Esophagus muscularis mucosa (tissue), 4 donors: ENCODE measurements around the gene ARHGAP32. TPM values are rescaled to one million over a fixed set of nuclear protein-coding genes. Genes with fewer than 3 reads are reported as not detected.

Source experiments
- DNase-seq: peaks from one replicate; pipeline ENCODE4 v3.0.0-alpha.2; 2017; ENCODE audit errors: extremely low spot score
- H3K27ac ChIP-seq, 4 donors: fragments of 200-600 bp; sonication (generic); replicated peaks in 1 of 4; 1 replicate in 3 of 4; 2 replicates in 1 of 4; pipeline ENCODE4 v1.5.1; 2016 to 2019; ENCODE audit warnings: mild to moderate bottlenecking in 1 of 4
- H3K27me3 ChIP-seq, 4 donors: fragments of 200-600 bp; sonication (generic); one replicate each; pipeline versions ENCODE4 v1.5.1 to v1.6.0; 2016 to 2019
- H3K36me3 ChIP-seq, 4 donors: fragments of 200-600 bp; sonication (generic); one replicate each; pipeline ENCODE4 v1.5.1; 2016 to 2019
- H3K4me1 ChIP-seq, 4 donors: fragments of 200-600 bp; sonication (generic); one replicate each; pipeline ENCODE4 v1.5.1; 2016 to 2019
- H3K4me3 ChIP-seq, 4 donors: fragments of 200-600 bp; sonication (generic); 1 replicate in 2 of 4; 2 replicates in 2 of 4; pipeline ENCODE4 v1.5.1; 2016 to 2019; ENCODE audit warnings: mild to moderate bottlenecking in 4 of 4, moderate library complexity in 1 of 4
- H3K9me3 ChIP-seq, 4 donors: fragments of 200-600 bp; sonication (generic); 1 replicate in 3 of 4; 2 replicates in 1 of 4; pipeline ENCODE4 v1.5.1; 2016 to 2019
- CTCF ChIP-seq, 3 experiments: fragments of 200-600 bp in 2 of 3; fragments of 450-650 bp in 1 of 3; sonication (generic) in 2 of 3; IDR thresholded peaks; one replicate each; pipeline ENCODE4 v1.5.1; 2017 to 2019; ENCODE audit warnings: antibody characterized with exemption in 3 of 3, mild to moderate bottlenecking in 2 of 3, moderate library complexity in 1 of 3
- EP300 ChIP-seq: sonication (generic); formaldehyde crosslinking; IDR thresholded peaks from one replicate; pipeline ENCODE4 v1.6.1; 2017; ENCODE audit warnings: antibody characterized with exemption
- POLR2A ChIP-seq: fragments of 450-650 bp; IDR thresholded peaks from one replicate; pipeline ENCODE4 v1.6.1; 2017; ENCODE audit warnings: antibody characterized with exemption, moderate library complexity, mild to moderate bottlenecking, low read depth
- POLR2AphosphoS5 ChIP-seq, 2 donors: sonication (generic); formaldehyde crosslinking; IDR thresholded peaks; one replicate each; pipeline ENCODE4 v1.6.1; 2017; ENCODE audit warnings: antibody characterized with exemption in 2 of 2
- WGBS: methylation state at CpG from one replicate; pipeline ENCODE4 v1.1.5; 2018; 5-methylcytosine and 5-hydroxymethylcytosine counted together
- intact Hi-C: fragments of 100-400 bp; cut with DNase I; formaldehyde crosslinking; loops from one replicate; pipeline ENCODE4 v1.15.1; 2023
- total RNA-seq, 4 donors: library from RNA; depleted of rRNA; stranded (reverse); fragments of >200 nt; gene quantifications; one replicate each; pipeline versions ENCODE4 v1.1.0 to v1.2.1, GENCODE V29; 2016

ARHGAP32 gene
- total RNA-seq, 4 donors from 2014 or later: 11.9 to 17.0 (median 15.8) TPM

- no peak for TF ChIP-seq EP300
- no peak for TF ChIP-seq POLR2A
- no peak for TF ChIP-seq CTCF (IDR thresholded peaks at IDR 0.05)
- no peak for TF ChIP-seq POLR2AphosphoS5 (IDR thresholded peaks at IDR 0.05)
- H3K9me3 ChIP-seq: no peaks in the 10 kb centered on the region
- H3K27me3 ChIP-seq: no peaks in the 10 kb centered on the region
- no peak for DNase-seq
- no peak overlapping the region for H3K4me3 ChIP-seq
- H3K4me1 ChIP-seq: no peaks in the 10 kb centered on the region
- intact Hi-C loops: no loop called here
- WGBS: 86% methylated on average over 5 of the region's 5 CpGs
- peaks cover 0 to 37% (median 9%) of the 10 kb centered on the region in 4 donors for H3K36me3 ChIP-seq
- no peak overlapping the region for H3K27ac ChIP-seq
Observed at GRCh38 chr11:128985880-128986279, 206.2 kb downstream of the ARHGAP32 start.

GRCh38 chr11:128983023-128983422 is 209.1 kb downstream of the ARHGAP32 start:
- intact Hi-C loops: no loop called here

GRCh38 chr11:128981254-128981653 is 210.9 kb downstream of the ARHGAP32 start:
- H3K4me1 ChIP-seq: no peaks in the 10 kb centered on the region
- no peak overlapping the region for H3K4me3 ChIP-seq
- peaks cover 3 to 67% (median 19%) of the 10 kb centered on the region in 4 donors for H3K36me3 ChIP-seq
- intact Hi-C loops: no loop called here
- no peaks in the 10 kb centered on the region for H3K9me3 ChIP-seq
- H3K27ac ChIP-seq: no peak overlapping the region
- TF ChIP-seq POLR2A (no peak), POLR2AphosphoS5 (IDR thresholded peaks at IDR 0.05) (no peak), EP300 (no peak)
- no peak for DNase-seq
- H3K27me3 ChIP-seq: no peaks in the 10 kb centered on the region
- WGBS: 77% methylated on average over 7 of the region's 7 CpGs

More at GRCh38 chr11:128983023-128983422, 209.1 kb downstream of the ARHGAP32 start:
- peaks cover 0 to 58% (median 14%) of the 10 kb centered on the region in 4 donors for H3K36me3 ChIP-seq
- no peaks in the 10 kb centered on the region for H3K27me3 ChIP-seq
- TF ChIP-seq CTCF (IDR thresholded peaks at IDR 0.05) (no peak), EP300 (no peak)
- H3K27ac ChIP-seq: no peak overlapping the region
- WGBS: 92% methylated on average over 8 of the region's 8 CpGs
- no peak overlapping the region for H3K4me3 ChIP-seq
- H3K4me1 ChIP-seq: no peaks in the 10 kb centered on the region
- DNase-seq: no peak
- H3K9me3 ChIP-seq: no peaks in the 10 kb centered on the region

GRCh38 chr11:128970598-128971190 is 221.4 kb downstream of the ARHGAP32 start:
- TF ChIP-seq POLR2AphosphoS5 (IDR thresholded peaks at IDR 0.05): no peak
- no peak for TF ChIP-seq POLR2A
- no peak for TF ChIP-seq EP300
- TF ChIP-seq CTCF (IDR thresholded peaks at IDR 0.05): no peak
- Histone ChIP-seq H3K36me3 (peaks cover 35 to 71% (median 58%) of the 10 kb centered on the region in 4 donors), H3K9me3 (no peaks in the 10 kb centered on the region), H3K27ac (no peak overlapping the region), H3K4me3 (no peak overlapping the region), H3K4me1 (no peaks in the 10 kb centered on the region), H3K27me3 (no peaks in the 10 kb centered on the region)
- intact Hi-C loops: no loop called here
- no peak for DNase-seq
- 94% methylated on average over 6 of the region's 13 CpGs for WGBS

GRCh38 chr11:128968916-128969315 is 223.2 kb downstream of the ARHGAP32 start:
- 90% methylated on average over 9 of the region's 9 CpGs for WGBS
- no peaks in the 10 kb centered on the region for H3K27me3 ChIP-seq
- H3K4me1 ChIP-seq: no peaks in the 10 kb centered on the region
- no peak for DNase-seq
- H3K36me3 ChIP-seq: peaks cover 32 to 58% (median 47%) of the 10 kb centered on the region in 4 donors
- H3K27ac ChIP-seq: no peak overlapping the region
- no peak overlapping the region for H3K4me3 ChIP-seq
- TF ChIP-seq CTCF (IDR thresholded peaks at IDR 0.05) (no peak), POLR2AphosphoS5 (IDR thresholded peaks at IDR 0.05) (no peak), EP300 (no peak), POLR2A (no peak)
- intact Hi-C loops: no loop called here
- H3K9me3 ChIP-seq: no peaks in the 10 kb centered on the region
